Germinal center (tissue), 1 donor: Measurements from ENCODE around the gene KCNJ10.

ENCODE experiments used
- DNase-seq: peaks from one replicate; pipeline ENCODE4 v3.0.0; 2012; ENCODE audit warnings: mixed read lengths, low spot score

Gene KCNJ10

GRCh38 chr1:160083968-160084770 lies 14.2 kb upstream of the KCNJ10 start:
- DNase-seq: peak; percentile 82

DNA sequence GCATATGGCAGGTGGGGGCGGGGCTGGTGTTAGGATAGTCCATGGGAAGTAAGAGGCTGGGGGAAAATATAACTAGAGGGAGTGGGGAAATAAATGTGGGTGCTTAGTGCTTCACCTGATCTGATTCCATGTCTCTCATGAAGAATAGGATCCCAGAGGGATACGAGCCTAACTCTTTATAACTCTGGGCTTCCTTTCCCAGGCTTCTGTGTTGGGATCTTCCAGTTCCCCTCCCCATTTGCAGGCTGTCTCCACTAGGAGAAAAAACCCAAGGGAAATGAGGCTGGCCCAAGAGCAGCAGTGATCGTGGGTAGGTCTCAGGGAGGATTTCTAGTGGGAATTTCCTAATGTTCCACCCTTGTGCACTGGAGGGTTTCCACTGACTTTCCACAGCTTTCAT lies 13.0 kb upstream of the KCNJ10 start:
- DNase-seq: no peak

GRCh38 chr1:160082487-160082886 lies 12.5 kb upstream of the KCNJ10 start:
- no peak for DNase-seq

GRCh38 chr1:160081261-160081936 lies 11.4 kb upstream of the KCNJ10 start, which contains the start of gene KCNJ9:
KCNJ9 (plus strand) TSS chr1:160081538; CDS start chr1:160084031, 2,493 bp downstream.
- DNase-seq: no peak

DNA sequence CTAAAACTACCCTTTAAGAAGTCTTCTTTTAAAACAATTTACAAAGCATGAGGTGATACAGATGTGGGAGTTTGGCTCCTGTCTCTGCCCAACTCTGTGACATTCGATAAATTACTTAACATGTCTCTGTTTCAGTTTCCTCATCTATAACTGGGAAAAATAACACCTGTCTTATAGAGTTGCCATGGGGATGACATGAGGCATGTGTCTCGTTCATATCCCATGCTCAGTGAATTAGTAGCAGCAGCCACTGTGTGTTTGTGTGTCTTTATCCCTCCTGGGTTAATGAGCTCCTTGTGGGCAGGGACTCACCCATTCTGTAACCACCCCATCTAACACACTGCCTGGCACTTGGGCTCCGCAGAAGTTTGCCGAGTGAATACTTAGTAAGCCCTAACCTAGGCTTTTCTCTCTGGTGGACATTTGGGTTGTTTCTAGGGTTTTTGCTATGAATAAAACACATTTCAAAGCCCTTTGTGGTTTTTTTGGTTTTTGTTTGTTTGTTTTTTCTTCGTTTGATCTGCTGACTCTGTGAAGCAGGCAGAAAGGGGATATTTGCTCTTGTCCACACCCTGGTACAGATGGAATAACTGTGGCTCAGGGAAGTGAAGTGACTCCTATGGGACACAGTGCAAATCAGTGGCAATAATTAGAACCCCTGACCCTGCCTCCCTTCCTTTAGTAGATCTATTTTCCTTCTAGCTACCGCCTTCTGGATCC lies 10.6 kb upstream of the KCNJ10 start:
- no peak for DNase-seq

DNA sequence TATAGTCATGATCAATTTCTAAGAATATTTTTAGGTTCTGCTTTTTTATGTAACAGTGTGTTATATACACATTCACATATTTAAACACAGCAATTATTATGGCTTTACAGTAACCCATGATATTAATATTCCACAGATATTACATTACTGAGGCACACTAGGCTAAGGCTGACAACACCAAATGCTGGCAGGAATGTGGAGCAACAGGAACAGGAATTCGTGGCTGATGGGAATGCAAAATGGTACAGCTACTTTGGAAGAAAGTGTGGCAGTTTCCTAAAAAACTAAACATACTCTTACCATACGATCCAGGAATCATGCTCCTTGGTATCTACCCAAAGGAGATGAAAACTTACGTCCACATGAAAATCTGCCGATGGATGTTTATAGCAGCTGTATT lies 9.5 kb upstream of the KCNJ10 start:
- DNase-seq: no peak

- peak; percentile 66 for DNase-seq
Measured at GRCh38 chr1:160078512-160079195, 8.7 kb upstream of the KCNJ10 start.

- no peak for DNase-seq
Measured at GRCh38 chr1:160077486-160077885, 7.5 kb upstream of the KCNJ10 start.

DNA sequence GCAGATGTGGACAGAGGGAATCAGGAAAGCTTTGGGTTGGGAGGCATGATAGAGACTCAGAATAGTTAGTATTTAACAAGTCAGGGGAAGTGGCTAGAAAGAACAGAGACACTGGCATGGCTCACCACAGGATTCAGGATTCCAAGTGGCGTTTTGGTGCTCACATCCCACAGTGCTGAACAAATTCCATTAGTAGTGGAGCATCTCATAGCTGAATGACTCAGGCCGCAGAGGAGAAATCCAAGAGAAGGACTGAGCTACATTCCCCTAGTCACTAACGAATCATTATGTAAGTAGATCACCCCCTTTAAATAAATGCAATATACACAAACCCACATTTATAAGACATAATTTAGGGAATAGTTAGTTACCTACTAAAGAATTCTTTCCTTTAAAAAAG lies 6.3 kb upstream of the KCNJ10 start:
- no peak for DNase-seq

DNA sequence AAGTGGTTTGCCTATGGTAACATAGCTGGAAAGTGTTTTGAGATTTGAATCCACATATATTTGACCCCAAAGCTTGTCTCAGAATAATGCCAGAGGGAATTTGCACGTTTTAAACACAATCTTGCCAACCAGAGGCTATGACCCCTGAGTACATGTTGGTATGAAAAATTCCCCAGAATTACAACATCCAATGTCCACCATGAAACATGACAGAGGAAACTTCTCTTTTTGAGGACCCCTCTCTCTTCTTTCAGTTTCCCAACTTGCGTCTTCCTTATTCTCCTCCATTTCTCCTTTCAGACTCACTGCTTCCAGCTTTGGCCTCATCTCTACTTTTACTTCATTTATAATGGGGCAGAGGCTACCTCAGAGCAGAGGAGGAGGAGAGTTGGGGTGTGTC lies 5.9 kb upstream of the KCNJ10 start:
- no peak for DNase-seq

- no peak for DNase-seq
Measured at GRCh38 chr1:160074865-160075264, 4.9 kb upstream of the KCNJ10 start.

- DNase-seq: no peak
Measured at GRCh38 chr1:160071289-160071688, 1.3 kb upstream of the KCNJ10 start.

GRCh38 chr1:160070243-160071163 lies 543 bp upstream of the KCNJ10 start:
- peak; percentile 94 for DNase-seq

DNA sequence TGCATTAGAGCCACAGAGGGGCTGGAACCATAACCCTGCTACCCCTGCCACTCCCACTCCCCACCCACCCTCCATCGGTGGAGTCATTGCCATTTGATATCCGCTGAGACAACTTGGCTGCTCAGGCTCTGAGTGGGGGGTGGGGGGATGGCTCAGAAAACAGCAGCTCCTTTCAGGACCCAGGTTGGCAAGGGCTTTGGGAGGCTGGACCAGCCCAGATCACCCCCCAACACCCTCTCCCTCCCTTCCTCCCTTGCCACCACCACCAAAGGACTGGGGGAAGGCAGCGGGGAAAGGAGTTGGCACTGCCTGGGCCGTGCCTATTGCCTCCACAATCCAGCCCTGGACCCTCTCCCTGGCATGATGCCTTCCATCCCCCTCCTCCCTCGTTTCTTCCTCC lies 1.7 kb downstream of the KCNJ10 start:
- DNase-seq: no peak

DNA sequence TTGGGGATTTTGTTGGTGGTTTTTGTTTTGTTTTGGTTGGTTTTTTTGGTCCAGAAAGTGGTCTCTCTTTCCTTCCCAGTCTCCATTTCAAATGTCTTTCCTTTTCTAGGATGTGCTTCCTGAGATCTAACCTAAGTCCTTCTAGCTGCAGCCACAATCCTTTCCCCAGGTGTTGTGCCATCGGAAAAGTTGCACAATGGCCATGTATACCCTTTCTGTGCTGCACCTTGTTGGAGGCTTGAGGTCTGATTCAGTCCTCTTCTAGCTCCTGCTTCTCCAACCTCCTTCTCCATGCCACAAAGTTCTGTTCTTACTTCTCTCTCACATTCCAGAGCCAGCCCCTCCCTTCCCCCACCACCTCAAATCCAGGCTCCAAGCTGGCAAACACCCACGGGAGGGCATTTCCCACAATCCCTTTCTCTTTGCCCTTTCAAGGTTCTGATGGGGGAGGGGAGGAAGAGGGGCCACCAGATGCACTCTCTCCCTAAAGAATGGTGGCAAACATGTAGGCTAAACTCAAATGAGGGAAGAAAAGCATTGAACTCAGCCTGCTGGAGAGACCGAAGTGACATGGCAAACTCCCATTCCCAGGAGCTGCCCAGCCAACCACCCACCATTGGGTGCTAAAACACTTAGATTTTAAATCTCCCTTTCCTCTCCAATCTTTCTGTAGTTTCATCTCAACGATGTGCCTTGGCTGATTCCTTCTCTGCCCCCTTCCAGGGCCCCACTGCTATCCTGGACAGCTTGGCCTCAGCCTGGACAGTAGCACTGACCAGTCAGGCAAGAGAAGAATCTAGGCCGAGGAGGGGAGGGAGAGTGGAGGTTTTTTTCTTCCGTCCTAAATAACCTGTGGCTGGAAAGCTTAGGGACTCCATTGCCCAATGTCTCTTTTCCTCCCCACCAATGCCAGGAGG lies 2.9 kb downstream of the KCNJ10 start:
- no peak for DNase-seq

DNA sequence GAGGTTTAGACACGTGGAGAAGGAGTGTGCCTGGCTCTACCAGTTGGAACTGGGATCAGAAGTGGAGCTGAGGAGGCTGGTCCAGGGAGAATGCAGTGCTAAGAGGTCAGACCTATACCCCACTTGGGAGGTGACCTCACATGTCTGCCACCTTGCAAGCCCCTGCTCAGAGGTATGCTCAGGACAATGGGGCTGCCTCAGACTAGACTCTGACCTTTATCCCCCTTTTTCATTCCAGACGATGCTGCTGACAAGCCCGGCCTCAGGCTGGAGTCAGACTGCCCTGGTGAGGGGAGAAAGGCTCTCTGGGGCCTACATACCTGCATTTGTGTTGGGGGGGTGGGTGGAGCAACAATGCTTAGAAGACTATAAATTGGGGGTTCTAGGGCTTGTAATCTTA lies 5.2 kb downstream of the KCNJ10 start:
- no peak for DNase-seq

- no peak for DNase-seq
Measured at GRCh38 chr1:160064164-160064563, 5.8 kb downstream of the KCNJ10 start.

DNA sequence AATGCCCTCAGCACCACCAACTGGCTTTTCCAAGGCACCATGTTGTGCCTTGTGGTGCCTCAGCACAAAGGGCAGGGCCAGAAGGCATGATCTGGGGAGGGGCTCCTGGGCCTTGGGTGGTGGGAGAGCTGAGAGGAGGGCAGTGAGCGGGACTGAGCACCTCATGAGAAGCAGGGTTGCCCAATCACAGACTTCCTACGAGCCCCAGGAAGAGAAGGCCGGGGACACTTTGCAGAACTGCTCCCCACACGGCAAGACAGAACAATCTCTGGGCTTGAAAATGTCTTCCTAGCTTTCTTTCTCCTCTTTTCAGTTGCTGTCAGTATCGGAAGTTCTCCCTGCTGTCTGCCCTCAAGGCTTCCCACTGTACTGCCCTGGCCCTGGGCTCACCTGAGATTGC lies 6.8 kb downstream of the KCNJ10 start:
- no peak for DNase-seq

- DNase-seq: no peak
Measured at GRCh38 chr1:160062230-160062532, 7.8 kb downstream of the KCNJ10 start.
